ENCODE results near the gene PRDM8.

PRDM8 gene

DNA sequence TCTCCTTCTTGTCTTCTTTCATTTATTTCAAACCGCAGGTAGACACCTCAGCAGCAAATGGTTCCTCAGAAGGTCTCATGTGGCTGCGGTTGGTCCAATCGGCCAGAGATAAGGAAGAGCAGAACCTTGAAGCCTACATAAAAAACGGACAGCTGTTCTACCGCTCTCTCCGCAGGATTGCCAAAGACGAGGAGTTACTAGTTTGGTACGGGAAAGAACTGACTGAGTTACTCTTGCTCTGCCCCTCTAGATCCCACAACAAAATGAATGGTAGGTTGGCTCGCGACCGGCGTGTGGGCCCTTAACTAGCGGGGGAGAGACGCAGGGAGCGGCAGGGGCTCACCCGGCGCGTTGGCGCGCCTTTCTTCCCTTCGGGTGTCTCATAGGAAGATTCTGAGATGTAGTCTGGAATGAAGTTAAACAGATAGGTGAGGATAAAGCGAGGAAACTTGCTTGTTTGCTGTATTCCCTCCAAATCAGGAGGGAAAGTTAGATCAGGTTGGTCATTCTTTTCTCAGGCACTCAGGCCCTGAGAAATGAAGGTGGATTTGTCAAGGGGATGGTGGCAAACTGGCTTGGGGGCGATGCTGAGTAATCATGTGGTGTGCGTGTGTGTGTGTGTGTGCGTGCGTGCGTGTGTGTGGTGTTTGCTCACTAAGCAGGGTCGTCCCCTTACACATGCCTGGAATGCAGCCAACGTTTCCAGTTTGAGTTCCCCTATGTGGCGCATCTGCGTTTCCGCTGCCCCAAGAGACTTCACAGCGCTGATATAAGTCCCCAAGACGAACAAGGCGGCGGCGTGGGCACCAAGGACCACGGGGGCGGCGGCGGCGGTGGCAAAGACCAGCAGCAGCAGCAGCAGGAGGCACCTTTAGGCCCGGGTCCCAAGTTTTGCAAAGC is 4.2 kb downstream of the PRDM8 start:
- peak; percentile 92 for DNase-seq (ENCODE audit: low read depth)

DNA sequence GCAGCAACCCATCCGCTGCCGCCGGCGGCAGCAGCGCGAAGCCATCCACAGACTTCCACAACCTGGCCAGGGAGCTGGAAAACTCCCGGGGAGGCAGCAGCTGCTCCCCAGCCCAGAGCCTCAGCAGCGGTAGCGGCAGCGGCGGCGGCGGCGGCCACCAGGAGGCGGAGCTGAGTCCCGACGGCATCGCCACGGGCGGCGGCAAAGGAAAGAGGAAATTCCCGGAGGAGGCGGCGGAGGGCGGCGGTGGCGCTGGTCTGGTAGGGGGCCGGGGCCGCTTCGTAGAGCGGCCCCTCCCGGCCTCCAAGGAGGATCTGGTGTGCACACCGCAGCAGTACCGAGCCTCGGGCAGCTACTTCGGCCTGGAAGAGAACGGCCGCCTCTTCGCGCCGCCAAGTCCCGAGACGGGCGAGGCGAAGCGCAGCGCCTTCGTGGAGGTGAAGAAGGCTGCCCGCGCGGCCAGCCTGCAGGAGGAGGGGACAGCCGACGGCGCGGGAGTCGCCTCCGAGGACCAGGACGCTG is 4.9 kb downstream of the PRDM8 start:
- DNase-seq (ENCODE audit: low read depth) = no peak

GRCh38 chr4:80202741-80203553 is 5.6 kb downstream of the PRDM8 start:
- DNase-seq (ENCODE audit: low read depth) = no peak

GRCh38 chr4:80204433-80205011 is 7.2 kb downstream of the PRDM8 start:
- no peak for DNase-seq (ENCODE audit: low read depth)

DNA sequence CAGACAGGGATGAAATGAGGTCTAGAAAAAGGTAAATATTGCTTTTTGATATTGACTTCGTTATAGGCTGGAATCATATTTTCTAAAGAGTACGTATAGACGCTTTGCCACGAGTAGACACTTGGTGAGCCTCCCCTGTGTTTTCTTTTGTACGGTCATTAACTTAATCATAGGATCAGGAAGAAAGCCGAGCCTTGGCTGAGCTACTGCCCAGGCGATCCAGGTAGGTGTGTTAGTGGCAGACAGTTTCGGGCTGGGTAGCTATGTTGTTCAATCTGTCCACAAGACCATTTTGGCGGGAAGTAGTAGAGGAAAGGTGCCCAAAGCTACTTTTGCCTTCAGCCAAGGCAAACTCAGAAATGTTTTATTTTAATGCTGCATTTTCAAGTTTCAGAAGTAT is 8.8 kb downstream of the PRDM8 start:
- DNase-seq (ENCODE audit: low read depth) = no peak

DNA sequence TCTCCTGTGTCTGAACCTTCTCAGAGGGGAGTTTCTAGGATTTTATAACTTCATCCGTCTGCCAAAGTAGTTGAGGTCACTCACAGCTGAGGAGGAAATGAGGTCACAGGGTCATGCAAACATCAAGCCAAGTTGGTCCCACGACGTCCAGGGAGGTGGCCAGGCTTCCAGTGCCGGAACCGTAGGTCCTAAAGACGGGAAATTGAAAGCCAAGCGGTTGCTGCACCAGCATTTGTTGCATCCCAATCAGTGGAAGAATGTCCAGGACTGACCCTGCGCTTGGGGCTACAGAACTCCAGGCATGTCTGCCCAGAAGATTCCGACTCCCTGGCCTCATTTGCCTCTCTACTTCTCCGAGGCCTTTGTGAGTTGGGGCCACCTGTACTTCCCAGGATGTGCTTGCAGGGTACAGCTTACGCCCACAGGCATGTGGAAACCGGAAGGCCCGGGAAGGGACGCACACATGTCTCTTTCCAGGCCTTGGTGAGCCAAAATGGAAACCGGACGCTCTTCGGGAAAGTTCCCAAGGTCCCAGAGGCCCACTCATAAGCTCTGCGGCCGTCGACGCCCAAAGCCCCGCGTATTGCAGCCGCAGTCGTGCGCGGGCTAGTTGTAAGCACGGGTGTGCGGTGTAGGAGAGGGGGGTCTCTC is 9.3 kb downstream of the PRDM8 start:
- DNase-seq (ENCODE audit: low read depth) = no peak

- DNase-seq (ENCODE audit: low read depth) = no peak
These were observed 9.9 kb downstream of the PRDM8 start for GRCh38 chr4:80207172-80207583.

DNA sequence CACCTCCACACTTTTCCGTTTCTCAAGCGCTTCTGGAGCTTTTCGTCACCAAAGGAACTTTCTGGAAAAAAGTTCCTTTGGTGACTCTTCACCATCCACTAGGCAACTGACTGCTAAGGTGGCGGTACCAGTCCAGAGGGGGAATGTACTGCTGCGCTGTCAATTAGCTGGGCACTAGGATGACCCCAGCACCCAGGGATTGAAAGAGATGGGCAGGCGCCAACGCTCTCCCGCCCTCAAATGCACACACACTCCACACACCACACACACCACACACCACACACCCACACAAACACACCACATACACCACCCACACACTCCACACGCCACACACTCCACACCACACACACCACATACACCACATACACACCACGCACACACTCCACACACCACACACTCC is 10.4 kb downstream of the PRDM8 start:
- no peak for DNase-seq (ENCODE audit: low read depth)

DNA sequence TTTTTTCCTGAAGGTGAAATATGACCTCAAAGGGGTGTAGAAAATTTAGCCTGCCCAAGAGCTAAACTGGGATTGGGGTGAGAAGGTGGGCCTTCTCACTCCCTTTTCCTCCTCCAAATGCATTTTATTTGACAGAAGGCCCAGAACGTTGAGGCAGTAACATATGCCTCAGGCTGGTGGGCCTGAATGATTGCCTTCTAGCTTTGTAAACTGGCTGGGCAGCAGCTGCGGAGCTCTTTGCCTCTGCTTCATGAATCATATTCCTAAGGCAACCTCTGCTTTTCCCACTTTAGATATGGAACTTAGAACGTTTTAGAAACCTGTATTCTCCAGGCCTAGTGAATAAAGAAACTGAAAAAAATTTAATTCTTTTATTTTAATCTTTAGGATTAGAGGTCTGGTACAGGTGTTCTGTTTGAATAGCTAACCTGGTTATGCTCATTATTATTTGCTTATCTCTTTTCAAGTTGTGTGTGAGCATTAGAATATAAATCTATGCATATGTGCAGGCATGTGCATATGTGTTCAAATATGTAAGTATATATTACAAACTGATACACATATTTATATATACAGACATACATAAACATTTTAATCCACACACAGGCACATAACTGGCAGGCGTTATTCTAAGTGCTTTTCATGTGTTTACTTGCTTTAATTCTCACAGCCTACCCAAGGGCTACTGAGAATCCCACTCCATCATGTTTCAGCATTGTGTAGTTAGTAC is 11.5 kb downstream of the PRDM8 start:
- no peak for DNase-seq (ENCODE audit: low read depth)

GRCh38 chr4:80209340-80209701 is 12.0 kb downstream of the PRDM8 start:
- DNase-seq (ENCODE audit: low read depth) = no peak

- no peak for DNase-seq (ENCODE audit: low read depth)
These were observed 13.2 kb downstream of the PRDM8 start for GRCh38 chr4:80210549-80210948.

GRCh38 chr4:80213117-80213815 is 16.0 kb downstream of the PRDM8 start:
- no peak for DNase-seq (ENCODE audit: low read depth)

- no peak for DNase-seq (ENCODE audit: low read depth)
These were observed 18.2 kb downstream of the PRDM8 start for GRCh38 chr4:80215449-80216052.

- DNase-seq (ENCODE audit: low read depth) = no peak
These were observed 18.9 kb downstream of the PRDM8 start for GRCh38 chr4:80216100-80216761.

DNA sequence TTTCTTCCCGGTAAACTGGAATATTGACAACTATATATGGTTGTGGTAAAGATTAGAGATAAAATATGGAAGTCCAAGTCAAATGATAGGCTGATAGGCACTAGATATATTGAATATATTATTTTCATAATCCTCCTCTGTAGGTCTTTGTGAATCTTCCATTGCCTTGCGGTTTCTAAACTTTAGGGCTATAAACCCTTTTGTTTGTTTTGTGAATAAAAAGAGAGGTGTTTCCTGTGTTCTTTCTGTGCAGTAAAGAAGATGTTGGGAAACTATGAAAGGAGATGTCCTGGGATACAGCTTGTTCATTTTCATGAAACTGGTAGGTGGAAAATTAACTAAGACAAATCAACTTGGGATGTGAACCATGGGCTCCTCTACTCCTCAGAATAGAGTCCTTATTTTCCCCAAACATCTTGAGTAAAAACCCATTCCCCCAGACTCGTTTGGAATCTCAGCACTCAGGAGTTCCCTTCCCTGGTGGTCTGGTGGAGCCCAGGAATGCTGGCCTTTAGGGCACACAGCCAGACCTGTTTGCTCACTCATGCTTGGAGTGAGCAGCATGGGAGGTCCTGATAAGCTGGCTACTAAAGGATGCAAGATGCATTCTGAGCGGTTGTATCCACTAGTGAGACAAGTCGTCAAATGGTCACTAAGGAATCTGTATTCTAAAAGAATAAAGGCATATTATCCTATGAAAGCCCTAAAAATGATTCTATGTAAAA is 22.2 kb downstream of the PRDM8 start:
- DNase-seq (ENCODE audit: low read depth) = no peak

GRCh38 chr4:80220711-80221110 is 23.4 kb downstream of the PRDM8 start:
- no peak for DNase-seq (ENCODE audit: low read depth)

GRCh38 chr4:80221161-80221560 is 23.9 kb downstream of the PRDM8 start:
- DNase-seq (ENCODE audit: low read depth) = no peak

- no peak for DNase-seq (ENCODE audit: low read depth)
These were observed 28.3 kb downstream of the PRDM8 start for GRCh38 chr4:80225595-80225994.

GRCh38 chr4:80226094-80226493 is 28.8 kb downstream of the PRDM8 start:
- DNase-seq (ENCODE audit: low read depth) = no peak

Measured in CMK (cell line).